GM21717 (cell line): ENCODE data around the gene CORO1C.

Experiments
- ATAC-seq: cut with Tn5 transposase; IDR thresholded peaks from one replicate; pipeline ENCODE4 v1.9.1; 2021; ENCODE audit warnings: mild to moderate bottlenecking, moderate library complexity; ENCODE audit not compliant: unreplicated experiment

The CORO1C gene

DNA sequence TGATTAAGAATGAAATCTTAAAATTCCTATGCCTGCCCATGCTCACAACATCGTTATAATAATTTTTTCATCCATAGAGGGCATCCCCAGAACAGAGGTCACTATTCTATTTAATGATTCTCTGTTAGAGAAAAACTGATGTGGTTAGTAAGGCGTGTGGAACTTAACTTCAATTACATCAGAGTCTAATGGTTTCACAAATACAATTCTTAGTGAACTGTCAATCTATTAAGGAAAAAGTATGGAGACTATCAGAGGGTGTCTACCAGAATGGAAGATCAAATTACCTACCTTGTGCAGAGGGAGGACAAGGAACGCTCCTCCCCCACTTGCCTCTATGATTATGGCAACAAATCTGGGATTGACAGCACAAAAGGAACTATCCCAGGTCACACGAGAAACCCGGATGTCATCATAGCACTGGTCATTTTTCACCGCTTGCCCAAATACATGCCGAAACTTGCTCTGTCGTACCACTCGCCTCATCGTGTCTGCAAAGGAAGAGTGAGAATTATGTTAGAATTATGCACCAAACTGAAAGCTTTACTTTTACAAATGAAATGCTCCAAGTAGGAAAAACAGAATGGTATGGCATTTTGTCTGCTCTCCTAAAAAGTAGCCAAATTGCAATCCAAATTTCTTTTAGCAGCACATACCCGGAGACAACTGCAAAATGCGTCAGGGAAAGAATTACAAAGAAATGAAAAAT is 30.3 kb downstream of the CORO1C start:
- ATAC-seq: no peak

DNA sequence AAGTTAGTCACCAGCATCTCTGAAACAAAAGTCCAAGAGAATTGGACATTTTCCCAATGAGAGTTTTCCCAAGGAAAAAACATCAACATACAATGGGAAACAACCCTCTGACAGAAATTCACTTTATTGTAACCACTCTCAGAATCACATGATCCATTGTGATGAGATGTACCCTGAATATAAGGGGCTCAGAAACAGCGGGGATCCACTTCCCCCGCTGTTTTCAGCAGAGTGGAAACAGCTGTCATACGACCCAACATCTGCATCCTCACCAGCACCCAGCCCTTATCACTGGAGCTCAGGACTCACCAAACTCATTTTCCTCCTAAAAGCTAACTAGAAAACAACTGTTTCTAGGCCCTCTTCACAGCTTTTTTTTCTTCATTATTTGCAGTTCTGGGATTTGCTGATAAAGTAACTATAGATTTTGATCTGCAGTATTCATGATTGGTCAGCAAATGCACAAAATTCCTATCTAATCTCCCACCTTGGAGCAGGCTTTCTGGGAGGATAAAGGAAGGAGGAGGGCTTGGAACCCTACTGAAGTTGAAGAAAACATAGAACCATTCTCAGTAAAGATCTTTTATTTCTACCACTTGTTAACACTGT is 31.3 kb downstream of the CORO1C start:
- no peak for ATAC-seq

DNA sequence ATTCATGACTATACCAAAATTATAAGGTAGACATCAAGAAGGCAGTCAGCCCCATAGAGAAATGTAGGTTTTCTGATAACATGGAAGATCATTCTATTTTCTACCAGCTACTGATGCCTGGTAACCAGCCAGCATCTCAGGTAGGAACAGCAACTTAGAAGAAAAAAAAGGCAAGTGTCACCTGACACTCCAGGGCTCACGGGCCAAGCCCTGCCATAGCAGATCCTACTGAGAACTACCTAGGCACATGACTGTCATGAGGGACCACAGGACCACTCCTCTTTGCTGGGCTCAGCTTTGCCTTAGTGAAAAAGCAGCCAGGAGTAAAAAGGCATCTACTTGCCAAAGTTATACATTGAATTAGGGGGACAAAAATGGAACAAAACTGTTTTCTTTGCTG is 33.4 kb downstream of the CORO1C start:
- ATAC-seq: no peak

DNA sequence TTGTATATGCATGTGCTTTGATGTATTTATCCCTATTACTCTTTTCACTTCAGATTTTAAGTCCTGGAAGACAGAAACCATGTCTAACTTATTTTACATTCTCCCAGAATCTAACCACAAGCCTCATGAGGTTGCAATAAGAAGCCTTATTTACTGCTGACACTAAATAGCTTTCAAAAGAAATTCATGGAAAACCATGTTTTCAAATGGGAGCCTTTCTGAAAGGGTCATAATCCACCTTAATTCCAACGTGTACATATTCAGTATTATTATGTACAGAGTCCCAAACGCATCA is 34.4 kb downstream of the CORO1C start:
- ATAC-seq: no peak

DNA sequence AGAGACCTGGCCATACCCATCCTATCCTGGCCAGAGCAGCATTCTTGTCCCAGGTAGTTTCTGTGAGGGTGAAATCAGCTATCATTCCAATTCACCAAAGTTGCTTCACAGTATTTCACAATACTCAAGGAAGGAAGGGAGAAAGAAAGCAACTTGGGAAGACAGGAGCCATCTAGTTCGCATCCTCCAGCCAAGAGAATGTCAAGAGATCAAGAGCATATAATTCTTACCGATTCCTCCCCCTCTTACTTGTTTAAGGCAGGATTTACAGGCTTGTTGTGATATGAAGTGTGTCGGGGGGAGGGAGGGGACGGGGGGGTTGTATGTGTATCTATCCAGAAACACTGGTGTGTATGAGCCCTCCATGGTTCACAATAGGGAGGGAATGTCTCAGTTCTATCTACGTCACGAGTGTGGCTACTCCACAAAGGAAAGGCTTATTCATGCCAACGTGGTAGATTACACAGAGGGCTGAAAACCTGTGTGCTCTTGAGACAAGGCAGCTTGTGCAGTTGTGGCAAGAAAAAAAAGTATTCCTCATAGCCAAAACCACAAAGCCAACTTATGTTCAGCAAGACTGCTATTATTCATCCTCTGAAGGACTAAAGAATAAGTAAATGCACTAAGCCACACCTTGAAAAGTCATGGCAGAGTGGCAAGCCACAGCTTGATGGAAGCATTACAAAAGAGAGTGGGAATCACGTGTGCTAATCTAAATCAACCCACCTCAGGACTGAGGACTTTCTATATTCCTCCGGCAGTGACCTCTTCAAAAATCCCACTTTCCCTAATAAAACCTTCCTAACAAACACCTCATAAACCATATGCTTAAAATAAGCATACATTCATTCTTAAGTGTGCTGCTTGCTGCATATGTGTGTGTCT is 35.0 kb downstream of the CORO1C start:
- no peak for ATAC-seq

DNA sequence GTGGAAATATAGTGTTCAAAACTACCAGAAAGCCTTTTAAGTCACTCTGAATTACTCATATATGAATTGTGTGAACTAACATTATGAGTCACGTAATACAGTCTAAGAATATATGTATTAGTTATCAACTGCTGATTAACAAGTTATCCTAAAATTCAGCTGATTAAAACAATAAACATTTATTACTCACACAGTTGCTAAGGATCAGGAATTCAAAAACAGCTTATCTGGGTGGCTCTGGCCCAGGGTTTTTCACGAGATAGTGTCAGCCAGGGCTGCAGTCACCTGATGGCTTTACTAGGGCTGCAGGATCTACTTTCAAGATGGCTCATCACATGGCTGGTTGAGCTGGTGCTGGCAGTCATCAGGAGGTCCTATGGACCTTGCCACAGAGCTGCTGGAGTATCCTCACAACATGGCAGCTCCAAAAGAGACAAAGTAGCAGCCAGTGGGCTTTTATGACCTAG is 36.5 kb downstream of the CORO1C start:
- ATAC-seq: no peak

DNA sequence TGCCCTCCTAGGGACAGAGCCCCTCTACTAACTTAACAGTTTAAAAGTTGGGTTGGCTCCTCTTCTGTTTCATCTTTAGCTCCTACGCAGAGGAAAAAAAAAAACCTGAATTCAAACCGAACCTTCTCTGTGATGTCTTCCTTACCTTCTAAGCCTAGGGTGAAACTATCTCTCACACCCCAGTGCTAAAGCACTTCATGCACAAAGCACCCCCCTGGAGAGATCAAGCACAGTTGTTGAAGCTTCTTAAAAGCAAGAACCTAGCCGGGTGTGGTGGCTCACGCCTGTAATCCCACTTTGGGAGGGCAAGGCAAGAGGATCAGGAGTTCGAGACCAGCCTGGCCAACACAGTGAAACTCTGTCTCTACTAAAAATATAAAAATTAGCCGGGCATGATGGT is 37.6 kb downstream of the CORO1C start:
- ATAC-seq: no peak

DNA sequence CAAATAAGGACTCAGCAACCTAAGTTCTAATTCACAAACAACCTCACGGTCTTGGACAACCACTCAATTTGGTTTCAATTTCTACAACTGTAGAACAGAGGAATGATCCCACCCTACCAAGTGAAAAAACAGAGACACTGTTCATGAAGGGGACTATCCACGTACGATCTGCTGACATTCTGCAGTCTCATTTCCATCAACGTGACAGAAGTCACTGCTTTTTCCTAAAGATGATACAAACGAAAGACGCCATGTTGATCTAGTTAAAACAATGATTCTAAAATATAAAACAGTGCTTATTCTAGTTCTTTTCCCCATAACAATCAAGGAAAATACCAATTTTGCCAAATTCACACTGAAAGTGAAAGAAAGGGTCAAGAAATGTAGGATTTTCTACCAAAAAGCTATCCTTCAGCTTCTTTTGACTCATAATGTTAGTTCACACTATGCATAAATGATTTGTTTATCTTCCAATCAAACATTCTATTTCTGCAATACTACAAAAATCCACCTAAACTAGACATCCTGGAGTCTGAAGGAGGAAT is 38.1 kb downstream of the CORO1C start:
- no peak for ATAC-seq

DNA sequence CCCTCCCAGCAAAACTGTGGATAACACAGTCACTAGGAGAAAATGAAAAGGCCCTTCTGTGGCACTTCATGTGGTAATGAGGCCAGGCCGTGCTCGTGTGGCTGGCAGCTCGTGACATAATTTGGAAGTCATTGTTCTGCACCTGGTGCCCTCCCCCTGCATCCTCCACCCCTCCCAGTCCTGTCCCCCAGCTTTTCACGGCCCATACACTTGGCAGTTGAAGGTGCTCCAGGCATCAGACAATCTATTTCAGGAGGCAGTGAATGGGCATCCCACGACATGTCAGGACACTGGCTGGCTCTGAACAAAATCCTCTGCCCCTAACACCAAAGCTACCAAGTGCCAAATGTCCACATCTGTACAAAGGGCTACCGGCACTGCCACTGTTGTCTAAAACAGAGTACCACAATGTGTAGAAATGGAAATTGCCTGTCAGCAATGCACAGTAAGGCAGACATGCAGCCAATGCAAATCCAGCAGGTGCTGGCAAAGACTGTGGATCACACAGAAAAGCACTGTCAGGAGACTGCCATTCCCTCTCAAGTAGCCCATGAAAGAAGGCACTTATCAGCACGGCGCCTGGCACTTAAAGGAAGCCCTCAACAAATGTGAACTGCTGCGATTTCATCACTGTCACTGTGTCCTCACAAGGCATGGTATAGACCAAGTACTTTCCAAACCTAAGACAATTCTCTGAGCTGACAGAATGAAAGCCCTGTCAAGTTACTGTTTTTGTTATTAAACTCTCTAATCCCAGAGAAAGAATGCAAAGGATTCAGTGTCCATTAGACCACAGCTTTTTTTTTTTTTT is 39.1 kb downstream of the CORO1C start:
- ATAC-seq: no peak

DNA sequence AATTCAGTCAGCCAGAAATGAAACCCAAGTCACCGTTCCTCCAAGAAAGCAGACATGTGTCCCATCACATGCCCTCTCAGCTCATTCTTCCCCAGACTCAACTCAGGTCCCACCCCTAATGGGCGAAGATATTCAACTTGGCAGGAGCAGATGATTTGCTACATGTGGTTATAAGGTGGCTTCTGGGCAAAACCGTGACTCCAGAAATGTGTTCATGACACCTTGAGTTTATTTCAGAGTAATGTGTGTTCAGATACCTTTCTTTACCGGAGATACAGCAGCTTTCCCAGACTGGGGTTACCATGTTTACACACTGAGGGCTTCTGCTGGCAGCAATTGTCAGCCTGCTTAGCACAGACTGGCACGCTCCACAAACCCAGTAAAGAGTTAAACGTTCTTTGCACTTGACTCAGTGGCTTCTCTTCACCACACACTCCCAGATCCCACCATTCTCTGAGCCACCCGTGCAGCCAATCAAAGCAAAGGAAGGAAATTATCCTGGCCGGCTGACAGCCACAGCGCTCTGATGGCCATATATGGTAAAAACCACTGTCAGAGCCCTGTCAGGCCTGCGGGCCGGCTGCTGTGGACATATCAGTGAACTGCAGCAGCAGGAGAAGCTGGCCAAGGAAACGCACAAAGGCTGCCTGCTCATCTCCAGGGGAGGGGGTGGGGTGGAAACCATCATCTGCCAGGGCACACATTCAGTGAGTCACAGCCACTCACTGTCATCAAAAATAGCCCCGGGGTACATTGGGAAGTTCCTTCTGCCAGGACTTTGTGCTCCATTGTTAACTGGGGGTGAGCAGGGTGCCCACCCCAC is 39.9 kb downstream of the CORO1C start:
- no peak for ATAC-seq

DNA sequence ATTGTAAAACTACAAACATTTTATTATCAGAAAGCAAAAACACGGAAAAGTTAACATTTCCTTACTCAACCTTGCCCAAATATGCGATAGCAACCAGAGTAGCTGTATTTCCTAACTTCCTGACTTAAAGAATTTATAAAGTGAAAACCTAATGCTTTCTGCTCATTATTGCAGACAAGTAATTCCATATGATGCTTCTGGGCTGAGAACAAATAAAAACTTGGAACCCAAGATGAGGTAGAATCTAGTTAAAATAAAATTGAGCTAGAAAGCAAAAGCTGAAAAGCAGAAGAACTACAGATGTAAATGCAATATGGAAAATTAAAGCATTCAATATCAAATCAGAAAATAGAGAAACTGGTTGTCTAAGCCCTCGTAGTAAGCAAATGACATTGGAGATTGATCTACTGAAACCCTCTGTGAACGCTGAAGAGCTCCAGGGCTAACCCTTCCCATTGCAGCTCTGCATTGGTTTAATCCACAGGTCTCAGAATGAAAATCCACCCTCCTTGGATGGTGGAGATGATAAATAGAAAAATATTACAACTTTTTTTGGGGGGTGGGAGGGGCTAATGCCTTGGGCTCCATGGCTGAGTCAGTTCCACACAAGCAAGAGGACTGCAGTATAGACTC is 40.7 kb downstream of the CORO1C start:
- ATAC-seq: no peak

DNA sequence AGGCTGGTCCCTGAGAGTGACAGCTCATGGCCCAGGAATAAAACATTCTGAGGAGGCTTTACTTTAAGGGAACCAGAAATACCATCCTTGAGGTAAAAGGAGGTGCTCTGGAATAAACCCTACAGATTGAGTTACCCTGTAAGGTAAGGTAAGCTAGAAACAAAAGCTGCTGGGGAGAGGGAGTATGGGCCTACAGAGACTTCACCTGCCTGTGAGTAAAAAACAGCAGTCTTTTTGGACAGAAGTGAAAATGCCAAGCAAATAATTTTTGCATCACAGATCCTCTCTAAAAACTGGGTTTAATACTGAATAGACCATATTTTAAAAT is 41.2 kb downstream of the CORO1C start:
- ATAC-seq: no peak

DNA sequence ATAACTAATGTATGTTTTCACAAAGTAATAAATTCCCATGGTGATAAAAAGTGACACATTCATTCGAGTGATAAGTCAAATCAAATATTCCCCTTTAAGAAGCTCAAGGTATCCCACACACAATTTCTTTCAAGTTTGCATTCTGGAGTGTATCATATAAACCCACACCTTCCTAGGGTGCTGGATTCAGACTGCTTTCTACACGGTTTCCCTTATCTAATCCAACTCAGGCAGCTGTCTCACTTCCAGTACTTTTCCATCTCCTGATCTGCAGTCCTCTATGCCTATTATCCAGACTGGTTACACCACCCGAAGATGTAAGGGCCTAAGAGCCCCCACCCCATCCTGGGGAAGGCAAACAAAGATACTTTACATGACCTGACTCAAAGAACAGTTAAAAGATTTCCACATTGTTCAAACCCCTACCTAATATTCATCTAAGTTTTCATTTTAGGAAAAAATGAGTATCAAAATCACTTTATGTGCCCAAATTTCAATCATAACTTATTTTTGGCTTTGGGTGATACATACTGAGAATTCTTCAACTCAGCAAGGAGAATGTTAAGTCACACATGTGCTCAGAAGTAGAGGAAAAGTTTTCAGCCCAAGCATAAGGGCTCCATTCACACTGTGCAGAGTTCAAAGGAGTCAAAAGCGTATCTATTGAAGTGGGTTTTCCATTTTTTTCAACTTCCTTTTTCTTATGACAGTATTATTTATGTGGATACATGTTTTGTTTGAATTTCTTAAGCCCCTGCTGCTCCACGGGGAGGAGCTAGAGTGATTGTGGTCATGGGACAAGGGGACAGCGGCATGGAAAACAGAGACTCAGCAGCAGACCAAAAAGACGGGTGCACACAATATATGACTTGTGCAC is 41.8 kb downstream of the CORO1C start:
- no peak for ATAC-seq

DNA sequence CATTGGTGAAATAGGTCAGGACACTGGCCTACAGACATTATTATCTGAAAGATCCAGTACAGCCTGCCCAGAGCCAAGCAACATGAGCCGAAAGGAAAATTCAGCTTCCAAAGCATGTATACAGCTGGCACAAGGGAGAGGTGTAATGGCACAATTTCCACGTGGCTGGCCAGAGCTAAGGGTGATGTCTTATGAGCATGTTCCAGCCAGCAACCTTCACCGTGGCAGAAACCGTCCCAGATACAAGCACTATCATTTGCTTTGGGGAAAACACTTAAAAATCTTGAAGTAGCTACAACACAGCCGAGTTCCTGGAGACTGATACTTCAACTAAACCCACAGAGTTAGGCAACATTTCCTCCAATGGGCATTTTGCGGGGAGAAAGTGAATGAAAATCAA is 44.5 kb downstream of the CORO1C start:
- ATAC-seq: no peak

DNA sequence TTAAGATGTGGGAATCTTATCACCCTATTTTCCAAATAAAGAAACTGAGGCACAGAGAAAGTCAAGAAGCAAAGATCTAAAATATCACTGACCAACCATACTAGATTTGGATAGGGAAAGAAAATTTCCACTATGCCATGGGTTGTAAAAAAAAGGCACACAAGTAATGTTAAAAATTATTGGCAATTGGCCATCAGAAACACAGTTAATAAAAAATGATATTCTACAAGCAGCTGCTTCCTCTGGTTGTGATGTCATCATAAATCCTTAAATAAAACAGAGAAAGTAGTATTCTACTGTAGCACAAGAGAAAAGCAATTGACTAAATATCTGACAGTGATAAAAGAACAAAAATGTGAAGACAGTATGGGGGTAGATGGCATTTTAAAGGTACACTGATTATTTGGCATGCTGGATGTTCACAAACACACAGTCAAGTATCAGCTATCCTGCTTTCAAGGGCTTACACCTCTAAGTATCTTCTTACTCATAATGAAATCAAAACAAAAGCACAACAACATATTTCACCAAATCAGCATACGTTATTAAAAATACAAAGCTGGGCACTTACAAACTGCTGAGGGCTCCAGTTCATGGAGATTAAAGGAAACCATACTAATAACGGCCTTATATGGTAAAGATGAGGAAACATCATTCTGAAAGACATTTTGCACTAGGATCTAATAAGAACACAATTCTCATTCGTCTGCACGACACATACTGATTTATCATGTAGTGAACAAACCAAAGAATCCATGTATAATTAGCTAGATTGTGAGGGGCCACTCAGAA is 45.7 kb downstream of the CORO1C start:
- no peak for ATAC-seq

DNA sequence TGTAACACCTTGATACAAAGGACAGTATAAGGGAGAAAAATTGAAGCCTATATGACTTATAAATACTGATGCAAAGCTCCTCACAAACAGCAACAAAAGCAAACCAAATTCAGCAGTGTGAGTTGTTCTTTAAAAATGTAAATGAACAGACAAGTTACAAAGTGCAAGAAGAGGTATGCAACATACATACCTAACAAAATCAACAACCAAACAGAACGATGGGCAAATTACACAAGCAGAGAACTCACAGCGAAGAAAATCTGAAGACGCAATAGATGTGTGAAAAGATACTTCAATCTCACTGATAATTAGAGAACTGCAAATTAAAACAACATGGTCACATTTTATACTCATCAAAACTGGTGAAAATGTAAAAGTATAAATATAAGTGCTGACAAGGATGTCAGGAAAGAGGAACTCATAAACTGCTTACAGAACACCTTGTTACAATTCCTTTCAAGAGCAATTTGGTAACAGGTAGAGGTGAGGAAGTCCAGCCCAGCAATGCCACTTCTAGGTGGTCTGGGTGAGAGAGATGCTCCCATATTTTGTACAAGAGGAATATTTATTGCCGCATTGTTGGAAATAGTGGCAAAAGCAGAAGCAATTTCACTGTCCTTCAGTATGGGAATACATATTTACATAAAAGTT is 47.3 kb downstream of the CORO1C start:
- ATAC-seq: no peak

DNA sequence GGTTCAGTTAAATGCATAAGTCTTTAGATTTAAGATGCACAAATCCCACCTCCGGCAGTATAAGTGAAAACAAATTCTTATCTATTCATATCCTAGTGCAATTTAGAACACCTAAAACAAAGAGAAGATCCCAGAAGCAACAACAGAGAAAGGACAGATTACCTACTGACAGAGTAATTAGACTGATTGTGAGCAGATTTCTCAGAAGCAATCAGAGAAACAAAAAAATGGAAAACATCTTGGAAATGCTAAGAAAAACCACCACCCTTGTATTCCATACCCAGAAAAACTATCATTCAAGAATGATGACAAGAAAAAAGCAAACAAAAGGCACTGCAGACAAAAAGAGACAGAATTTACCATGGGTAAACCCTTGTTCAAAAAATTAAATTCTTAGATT is 50.0 kb downstream of the CORO1C start:
- no peak for ATAC-seq
